ENCODE results near the gene KCNK4.
"Not testable (repeated sequence)": the region's sequence is repeated elsewhere in the genome, so short reads cannot be mapped to it uniquely, and the experiment has no call there.

The KCNK4 gene

GRCh38 chr11:64291262-64291751 lies at the start of gene KCNK4:
Gene KCNK4 (plus strand): TSS chr11:64291302. CDS start chr11:64293019, 1,717 bp downstream.
- peak within 1 kb of the TSS; percentile 56 for H3K4me3 ChIP-seq
- no peaks in the 10 kb centered on the region for H3K36me3 ChIP-seq (ENCODE audit: insufficient read depth, low read length)
- TF ChIP-seq POLR2AphosphoS5 (IDR thresholded peaks at IDR 0.05; ENCODE audit: borderline replicate concordance, low read depth, low read length) = no peak
- TF ChIP-seq FOXP2 (optimal IDR thresholded peaks at IDR 0.05; ENCODE audit: control extremely low read depth, extremely low read length, insufficient read depth) = no peak
- no peak for TF ChIP-seq EZH2 (IDR thresholded peaks at IDR 0.05)
- H3K9ac ChIP-seq (ENCODE audit: insufficient read length) = no peak within 1 kb of the TSS
- no peaks in the 10 kb centered on the region for H3K9me3 ChIP-seq (ENCODE audit: low read depth, low read length)
- H3K27ac ChIP-seq = no peak within 1 kb of the TSS
- DNase-seq (ENCODE audit: low read depth, low spot score) = no peak

- Histone ChIP-seq H3K36me3 (ENCODE audit: insufficient read depth, low read length) (peaks cover 9% of the 10 kb centered on the region; the same call in 1 of the 2 replicates), H3K4me3 (peak overlapping the region; percentile 99), H3K9ac (ENCODE audit: insufficient read length) (peak overlapping the region; percentile 80), H3K27ac (no peak overlapping the region; the same call in 1 of the 2 replicates), H3K9me3 (ENCODE audit: low read depth, low read length) (no peaks in the 10 kb centered on the region)
- TF ChIP-seq EZH2 (IDR thresholded peaks at IDR 0.05) (no peak), POLR2AphosphoS5 (IDR thresholded peaks at IDR 0.05; ENCODE audit: borderline replicate concordance, low read depth, low read length) (peak; percentile 61; the same call in 1 of the 2 replicates), FOXP2 (optimal IDR thresholded peaks at IDR 0.05; ENCODE audit: control extremely low read depth, extremely low read length, insufficient read depth) (no peak)
- DNase-seq (ENCODE audit: low read depth, low spot score) = peak; percentile 91
Observed at GRCh38 chr11:64241491-64242374, 49.4 kb upstream of the KCNK4 start.

GRCh38 chr11:64243236-64243854 lies 47.8 kb upstream of the KCNK4 start:
- no peak for DNase-seq (ENCODE audit: low read depth, low spot score)
- Histone ChIP-seq H3K36me3 (ENCODE audit: insufficient read depth, low read length) (peaks cover 4% of the 10 kb centered on the region; the same call in 1 of the 2 replicates), H3K27ac (peak overlapping the region; percentile 42; the same call in 1 of the 2 replicates), H3K9me3 (ENCODE audit: low read depth, low read length) (no peaks in the 10 kb centered on the region), H3K9ac (ENCODE audit: insufficient read length) (no peak overlapping the region), H3K4me3 (no peak overlapping the region)
- TF ChIP-seq FOXP2 (optimal IDR thresholded peaks at IDR 0.05; ENCODE audit: control extremely low read depth, extremely low read length, insufficient read depth) = no peak
- TF ChIP-seq POLR2AphosphoS5 (IDR thresholded peaks at IDR 0.05; ENCODE audit: borderline replicate concordance, low read depth, low read length) = peak; percentile 14
- no peak for TF ChIP-seq EZH2 (IDR thresholded peaks at IDR 0.05)

- no peak overlapping the region for H3K9ac ChIP-seq (ENCODE audit: insufficient read length)
- DNase-seq (ENCODE audit: low read depth, low spot score) = no peak
- H3K9me3 ChIP-seq (ENCODE audit: low read depth, low read length) = no peaks in the 10 kb centered on the region
- H3K4me3 ChIP-seq = no peak overlapping the region
- peaks cover 4% of the 10 kb centered on the region; the same call in 1 of the 2 replicates for H3K36me3 ChIP-seq (ENCODE audit: insufficient read depth, low read length)
- TF ChIP-seq FOXP2 (optimal IDR thresholded peaks at IDR 0.05; ENCODE audit: control extremely low read depth, extremely low read length, insufficient read depth) (no peak), EZH2 (IDR thresholded peaks at IDR 0.05) (no peak), POLR2AphosphoS5 (IDR thresholded peaks at IDR 0.05; ENCODE audit: borderline replicate concordance, low read depth, low read length) (no peak; the same call in 1 of the 2 replicates)
- peak overlapping the region; percentile 25; the same call in 1 of the 2 replicates for H3K27ac ChIP-seq
Observed at GRCh38 chr11:64244107-64244506, 47.0 kb upstream of the KCNK4 start.

GRCh38 chr11:64244966-64245365 lies 46.1 kb upstream of the KCNK4 start:
- Histone ChIP-seq H3K4me3 (peak overlapping the region; percentile 99), H3K27ac (peak overlapping the region; percentile 25; the same call in 1 of the 2 replicates), H3K9me3 (ENCODE audit: low read depth, low read length) (no peaks in the 10 kb centered on the region), H3K9ac (ENCODE audit: insufficient read length) (peak overlapping the region; percentile 92), H3K36me3 (ENCODE audit: insufficient read depth, low read length) (peaks cover 4% of the 10 kb centered on the region; the same call in 1 of the 2 replicates)
- TF ChIP-seq POLR2AphosphoS5 (IDR thresholded peaks at IDR 0.05; ENCODE audit: borderline replicate concordance, low read depth, low read length) (peak; percentile 39; the same call in 1 of the 2 replicates), FOXP2 (optimal IDR thresholded peaks at IDR 0.05; ENCODE audit: control extremely low read depth, extremely low read length, insufficient read depth) (no peak)
- no peak for DNase-seq (ENCODE audit: low read depth, low spot score)

- TF ChIP-seq FOXP2 (optimal IDR thresholded peaks at IDR 0.05; ENCODE audit: control extremely low read depth, extremely low read length, insufficient read depth) (no peak), POLR2AphosphoS5 (IDR thresholded peaks at IDR 0.05; ENCODE audit: borderline replicate concordance, low read depth, low read length) (no peak), EZH2 (IDR thresholded peaks at IDR 0.05) (no peak)
- no peaks in the 10 kb centered on the region for H3K9me3 ChIP-seq (ENCODE audit: low read depth, low read length)
Observed at GRCh38 chr11:64245401-64245796, 45.7 kb upstream of the KCNK4 start.

GRCh38 chr11:64245797-64246620 lies 45.1 kb upstream of the KCNK4 start:
- 0 out of 2 replicates have a peak overlapping the region, but pooled peaks have one; percentile 50 for H3K27ac ChIP-seq
- peak overlapping the region; percentile 92 for H3K9ac ChIP-seq (ENCODE audit: insufficient read length)
- H3K36me3 ChIP-seq (ENCODE audit: insufficient read depth, low read length) = peaks cover 4% of the 10 kb centered on the region; the same call in 1 of the 2 replicates
- H3K4me3 ChIP-seq = peak overlapping the region; percentile 99
- no peaks in the 10 kb centered on the region for H3K9me3 ChIP-seq (ENCODE audit: low read depth, low read length)
- no peak for DNase-seq (ENCODE audit: low read depth, low spot score)
- TF ChIP-seq EZH2 (IDR thresholded peaks at IDR 0.05) = no peak
- TF ChIP-seq FOXP2 (optimal IDR thresholded peaks at IDR 0.05; ENCODE audit: control extremely low read depth, extremely low read length, insufficient read depth) = no peak
- no peak for TF ChIP-seq POLR2AphosphoS5 (IDR thresholded peaks at IDR 0.05; ENCODE audit: borderline replicate concordance, low read depth, low read length)

More at GRCh38 chr11:64245401-64245796, 45.7 kb upstream of the KCNK4 start:
- Histone ChIP-seq H3K9ac (ENCODE audit: insufficient read length) (peak overlapping the region; percentile 92), H3K27ac (peak overlapping the region; percentile 25; the same call in 1 of the 2 replicates), H3K4me3 (peak overlapping the region; percentile 99), H3K36me3 (ENCODE audit: insufficient read depth, low read length) (peaks cover 4% of the 10 kb centered on the region; the same call in 1 of the 2 replicates)
- DNase-seq (ENCODE audit: low read depth, low spot score) = no peak

GRCh38 chr11:64246621-64246870 lies 44.6 kb upstream of the KCNK4 start:
- not testable (repeated sequence) for DNase-seq (ENCODE audit: low read depth, low spot score); H3K36me3 ChIP-seq (ENCODE audit: insufficient read depth, low read length); H3K9ac ChIP-seq (ENCODE audit: insufficient read length); H3K27ac ChIP-seq; H3K9me3 ChIP-seq (ENCODE audit: low read depth, low read length)
- H3K4me3 ChIP-seq = peak overlapping the region; percentile 99

Measured in SK-N-MC (cell line).